Measurements from ENCODE around the gene IKZF3.

- TF ChIP-seq CTCF (IDR thresholded peaks at IDR 0.05) (no peak), MXD4 (CRISPR knock-in tag; IDR thresholded peaks at IDR 0.05; ENCODE audit: borderline replicate concordance) (no peak), ZNF232 (CRISPR knock-in tag; IDR thresholded peaks at IDR 0.05) (no peak), GABPB1 (CRISPR knock-in tag; IDR thresholded peaks at IDR 0.05) (no peak), USF2 (CRISPR knock-in tag; IDR thresholded peaks at IDR 0.05) (no peak), NFATC4 (CRISPR knock-in tag; IDR thresholded peaks at IDR 0.05) (no peak), FOXJ3 (CRISPR knock-in tag; IDR thresholded peaks at IDR 0.05; ENCODE audit: borderline replicate concordance) (no peak), NR3C1 (CRISPR knock-in tag; conservative IDR thresholded peaks at IDR 0.05; ENCODE audit: low read depth) (no peak), ATF3 (CRISPR knock-in tag; conservative IDR thresholded peaks at IDR 0.05) (no peak), RELA (CRISPR knock-in tag; IDR thresholded peaks at IDR 0.05; ENCODE audit: borderline replicate concordance) (no peak), TEAD4 (CRISPR knock-in tag; IDR thresholded peaks at IDR 0.05) (no peak), E2F4 (CRISPR knock-in tag; IDR thresholded peaks at IDR 0.05; ENCODE audit: borderline replicate concordance, low read depth) (no peak), ATF2 (CRISPR knock-in tag; IDR thresholded peaks at IDR 0.05; ENCODE audit: borderline replicate concordance, low read depth) (no peak)
Observed at GRCh38 chr17:39894681-39895376, 30.7 kb upstream of the IKZF3 start.
